HG03565 (cell line): ENCODE data around the gene RBPJ.
"Not testable (repeated sequence)": the region's sequence is repeated elsewhere in the genome, so short reads cannot be mapped to it uniquely, and the experiment has no call there.

Experiments used
- ATAC-seq: cut with Tn5 transposase; IDR thresholded peaks from one replicate; pipeline ENCODE4 v1.9.1; 2021; ENCODE audit warnings: mild to moderate bottlenecking, moderate library complexity; ENCODE audit not compliant: unreplicated experiment

Gene RBPJ

GRCh38 chr4:26334366-26334765 is 13.6 kb downstream of the RBPJ start:
- no peak for ATAC-seq

GRCh38 chr4:26337612-26338011 is 16.8 kb downstream of the RBPJ start:
- ATAC-seq, result no peak

GRCh38 chr4:26342328-26343037 is 21.7 kb downstream of the RBPJ start:
- no peak for ATAC-seq

GRCh38 chr4:26343038-26343398 is 22.2 kb downstream of the RBPJ start:
- ATAC-seq, result no peak

GRCh38 chr4:26344901-26345564 is 24.2 kb downstream of the RBPJ start:
- ATAC-seq, result no peak

GRCh38 chr4:26345565-26345938 is 24.7 kb downstream of the RBPJ start:
- ATAC-seq, result no peak

GRCh38 chr4:26346203-26346620 is 25.4 kb downstream of the RBPJ start:
- no peak for ATAC-seq

GRCh38 chr4:26349496-26349895 is 28.7 kb downstream of the RBPJ start:
- ATAC-seq, result no peak

GRCh38 chr4:26351685-26352084 is 30.9 kb downstream of the RBPJ start:
- ATAC-seq, result no peak

GRCh38 chr4:26354491-26354890 is 33.7 kb downstream of the RBPJ start:
- ATAC-seq, result no peak

GRCh38 chr4:26355392-26356052 is 34.7 kb downstream of the RBPJ start:
- no peak for ATAC-seq

GRCh38 chr4:26356081-26356501 is 35.3 kb downstream of the RBPJ start:
- ATAC-seq, result peak; percentile 50

GRCh38 chr4:26359521-26359920 is 38.7 kb downstream of the RBPJ start:
- ATAC-seq, result not testable (repeated sequence)

GRCh38 chr4:26360273-26360672 is 39.5 kb downstream of the RBPJ start:
- ATAC-seq, result no peak

GRCh38 chr4:26360864-26361263 is 40.0 kb downstream of the RBPJ start:
- ATAC-seq, result no peak

- ATAC-seq, result no peak
Observed at GRCh38 chr4:26361297-26361696, 40.5 kb downstream of the RBPJ start.

GRCh38 chr4:26362745-26363439 is 42.1 kb downstream of the RBPJ start:
- no peak for ATAC-seq

- ATAC-seq, result no peak
Observed at GRCh38 chr4:26365537-26366150, 44.8 kb downstream of the RBPJ start.

- ATAC-seq, result no peak
Observed at GRCh38 chr4:26367811-26368210, 47.0 kb downstream of the RBPJ start.

- ATAC-seq, result no peak
Observed at GRCh38 chr4:26368685-26369084, 47.9 kb downstream of the RBPJ start.

GRCh38 chr4:26369132-26369531 is 48.3 kb downstream of the RBPJ start:
- no peak for ATAC-seq
